H9 (cell line): Measurements from ENCODE around the gene FRAT1. TPM values are rescaled to one million over a fixed set of nuclear protein-coding genes. Genes with fewer than 3 reads are reported as not detected.

Experiments used
- DNase-seq: peaks from one replicate; pipeline ENCODE4 v3.0.0-alpha.2; 2017
- H2AFZ ChIP-seq: one replicate; pipeline ENCODE4 v1.6.1; 2013; ENCODE audit warnings: mild to moderate bottlenecking, low read length, control low read depth, moderate library complexity
- H2AK5ac ChIP-seq: 2 replicates; pipeline ENCODE4 v1.6.1; 2013; ENCODE audit warnings: low read length, control low read depth, mixed read lengths; ENCODE audit not compliant: insufficient read length
- H2BK120ac ChIP-seq: one replicate; pipeline ENCODE4 v1.6.1; 2013; ENCODE audit warnings: low read depth, mild to moderate bottlenecking, low read length, control low read depth, inconsistent platforms; ENCODE audit not compliant: poor library complexity, severe bottlenecking
- H2BK12ac ChIP-seq: 2 replicates; pipeline ENCODE4 v1.6.1; 2013; ENCODE audit warnings: low read length, control low read depth, mixed read lengths, low read depth; ENCODE audit not compliant: insufficient read length
- H2BK15ac ChIP-seq: 2 replicates; pipeline ENCODE4 v1.6.1; 2013; ENCODE audit warnings: low read depth, low read length, control low read depth
- H2BK20ac ChIP-seq: one replicate; pipeline ENCODE4 v1.6.1; 2013; ENCODE audit warnings: low read depth, mild to moderate bottlenecking, low read length, control low read depth, inconsistent platforms; ENCODE audit not compliant: poor library complexity, severe bottlenecking
- H2BK5ac ChIP-seq: 2 replicates; pipeline ENCODE4 v1.6.1; 2013; ENCODE audit warnings: low read length, control low read depth, mixed read lengths; ENCODE audit not compliant: insufficient read length
- H3K14ac ChIP-seq: 2 replicates; pipeline ENCODE4 v1.6.1; 2013; ENCODE audit warnings: low read length, control low read depth; ENCODE audit not compliant: insufficient read depth
- H3K18ac ChIP-seq: 2 replicates; pipeline ENCODE4 v1.6.1; 2013; ENCODE audit warnings: low read depth, mild to moderate bottlenecking, mixed read lengths, low read length, control low read depth; ENCODE audit not compliant: insufficient read length
- H3K23ac ChIP-seq: 2 replicates; pipeline ENCODE4 v1.6.1; 2013; ENCODE audit warnings: low read length, control low read depth, mixed read lengths, low read depth; ENCODE audit not compliant: insufficient read length
- H3K23me2 ChIP-seq: 2 replicates; pipeline ENCODE4 v1.6.1; 2013; ENCODE audit warnings: low read depth, mild to moderate bottlenecking, mixed read lengths, low read length, control low read depth; ENCODE audit not compliant: insufficient read length, poor library complexity, severe bottlenecking
- H3K27ac ChIP-seq: 2 replicates; pipeline ENCODE4 v1.5.1; 2013; ENCODE audit warnings: low read length, control low read depth, mixed read lengths, low read depth; ENCODE audit not compliant: insufficient read length
- H3K27me3 ChIP-seq: 2 replicates; pipeline ENCODE4 v1.6.1; 2013; ENCODE audit warnings: low read length, control low read depth, inconsistent platforms; ENCODE audit not compliant: insufficient read depth
- H3K4ac ChIP-seq: 2 replicates; pipeline ENCODE4 v1.6.1; 2013; ENCODE audit warnings: low read depth, mild to moderate bottlenecking, control low read depth, inconsistent platforms, low read length, moderate library complexity
- H3K4me1 ChIP-seq: 2 replicates; pipeline ENCODE4 v1.6.1; 2013; ENCODE audit warnings: low read length, control low read depth, inconsistent platforms; ENCODE audit not compliant: insufficient read depth
- H3K4me2 ChIP-seq: 2 replicates; pipeline ENCODE4 v1.6.1; 2013; ENCODE audit warnings: low read length, control low read depth, mixed read lengths; ENCODE audit not compliant: insufficient read length, insufficient read depth
- H3K56ac ChIP-seq: 2 replicates; pipeline ENCODE4 v1.6.1; 2013; ENCODE audit warnings: low read depth, mild to moderate bottlenecking, mixed read lengths, low read length, control low read depth; ENCODE audit not compliant: insufficient read length
- H3K79me1 ChIP-seq: 2 replicates; pipeline ENCODE4 v1.6.1; 2013; ENCODE audit warnings: low read depth, mild to moderate bottlenecking, moderate library complexity, low read length, control low read depth, inconsistent platforms; ENCODE audit not compliant: insufficient read depth, poor library complexity, severe bottlenecking
- H3K79me2 ChIP-seq: 2 replicates; pipeline ENCODE4 v1.6.1; 2013; ENCODE audit warnings: low read length, control low read depth, inconsistent platforms; ENCODE audit not compliant: insufficient read depth
- H3K9ac ChIP-seq: 2 replicates; pipeline ENCODE4 v1.6.1; 2013; ENCODE audit warnings: low read length, control low read depth, mixed read lengths; ENCODE audit not compliant: insufficient read length; ENCODE audit errors: extremely low read depth
- H3K9me3 ChIP-seq: one replicate; pipeline ENCODE4 v1.6.1; 2013; ENCODE audit warnings: low read depth, low read length, inconsistent platforms; ENCODE audit not compliant: control insufficient read depth
- H3T11ph ChIP-seq: one replicate; pipeline ENCODE4 v1.6.1; 2013; ENCODE audit warnings: mild to moderate bottlenecking, low read length, control low read depth, inconsistent platforms
- H4K20me1 ChIP-seq: one replicate; pipeline ENCODE4 v1.6.1; 2013; ENCODE audit not compliant: control insufficient read depth, insufficient read length, insufficient read depth
- H4K5ac ChIP-seq: 2 replicates; pipeline ENCODE4 v1.6.1; 2013; ENCODE audit warnings: low read depth, mild to moderate bottlenecking, mixed read lengths, low read length, control low read depth; ENCODE audit not compliant: insufficient read length
- H4K8ac ChIP-seq: replicated peaks from 2 replicates; pipeline ENCODE4 v1.6.1; 2013; ENCODE audit warnings: low read length, control low read depth, mixed read lengths, low read depth; ENCODE audit not compliant: insufficient read length
- H4K91ac ChIP-seq: 2 replicates; pipeline ENCODE4 v1.6.1; 2013; ENCODE audit warnings: low read depth, mild to moderate bottlenecking, moderate library complexity, mixed read lengths, low read length, control low read depth; ENCODE audit not compliant: insufficient read length
- H3K27ac Mint-ChIP-seq, 3 experiments: 2 replicates in 2 of 3; 3 replicates in 1 of 3; pipeline ENCODE4 v1.8.0; 2020 to 2021; ENCODE audit warnings: mixed read lengths in 3 of 3, mild to moderate bottlenecking in 1 of 3, moderate library complexity in 1 of 3
- H3K27me3 Mint-ChIP-seq: 2 replicates; pipeline ENCODE4 v1.8.0; 2021; ENCODE audit warnings: low read depth, mild to moderate bottlenecking, moderate library complexity, mixed read lengths
- H3K36me3 Mint-ChIP-seq, 3 experiments: 2 replicates in 2 of 3; 3 replicates in 1 of 3; pipeline ENCODE4 v1.8.0; 2020 to 2021; ENCODE audit warnings: low read depth in 3 of 3, mixed read lengths in 3 of 3; ENCODE audit not compliant: insufficient read depth in 1 of 3
- H3K4me1 Mint-ChIP-seq, 2 experiments: 2 replicates each; pipeline ENCODE4 v1.8.0; 2020; ENCODE audit warnings: mixed read lengths in 2 of 2
- H3K4me3 Mint-ChIP-seq, 2 experiments: 2 replicates in 1 of 2; 3 replicates in 1 of 2; pipeline ENCODE4 v1.8.0; 2020 to 2021; ENCODE audit warnings: mild to moderate bottlenecking in 2 of 2, mixed read lengths in 2 of 2, moderate library complexity in 1 of 2
- H3K9me3 Mint-ChIP-seq, 2 experiments: 2 replicates in 1 of 2; 3 replicates in 1 of 2; pipeline ENCODE4 v1.8.0; 2020; ENCODE audit warnings: mild to moderate bottlenecking in 2 of 2, mixed read lengths in 2 of 2, moderate library complexity in 1 of 2
- WGBS: extraction: QIAGEN DNeasy Blood & Tissue Kit; methylation state at CpG from one replicate; pipeline ENCODE4 v1.1.7; 2013; ENCODE audit warnings: missing lambda C conversion rate, low lambda C conversion rate, mixed read lengths; ENCODE audit not compliant: insufficient read length; ENCODE audit errors: extremely low coverage; 5-methylcytosine and 5-hydroxymethylcytosine counted together
- total RNA-seq: library from RNA; stranded (reverse); gene quantifications from 2 replicates; pipeline ENCODE4 v1.2.1, GENCODE V29; 2021
- TF ChIP-seq, protein P1 (sequence below): fragments of 200-600 bp; sonication (generic); conservative IDR thresholded peaks from 3 replicates; pipeline ENCODE4 v1.8.0; 2021; ENCODE audit warnings: antibody characterized with exemption, mild to moderate bottlenecking

FRAT1 gene
- total RNA-seq, 1 experiment from 2014 or later: 7.3 TPM

DNA sequence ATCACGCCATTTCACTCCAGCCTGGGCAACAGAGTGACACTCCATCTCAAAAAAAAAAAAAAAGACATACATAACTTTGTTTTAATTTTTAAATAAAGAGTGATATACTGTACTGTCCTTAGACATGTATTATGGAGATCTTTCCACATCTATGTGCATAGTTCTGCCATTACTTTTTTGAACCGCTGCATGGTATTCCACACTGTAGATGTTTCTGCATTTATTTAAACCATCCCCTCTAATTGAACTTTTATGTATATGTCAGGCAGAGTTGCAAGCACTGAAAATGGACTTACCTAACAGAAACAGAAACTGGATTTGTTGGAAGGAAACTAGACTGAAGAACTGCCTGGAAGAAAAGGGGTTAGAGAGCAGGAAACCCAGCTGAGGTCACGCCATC, 18.1 kb upstream of the FRAT1 start:
- no peak overlapping the region for H3K23ac ChIP-seq
- no peaks in the 10 kb centered on the region for H3K79me2 ChIP-seq
- no peak overlapping the region for H2AFZ ChIP-seq
- no peaks in the 10 kb centered on the region for H4K20me1 ChIP-seq
- H3K14ac ChIP-seq: no peak overlapping the region
- no peak overlapping the region for H4K8ac ChIP-seq
- H2AK5ac ChIP-seq: no peak overlapping the region
- H3K27me3 Mint-ChIP-seq: no peaks in the 10 kb centered on the region; the same call in 1 of the 2 replicates
- no peak overlapping the region for H3K27ac ChIP-seq
- H2BK5ac ChIP-seq: no peak overlapping the region
- H3K9me3 ChIP-seq: no peaks in the 10 kb centered on the region
- H3K23me2 ChIP-seq: no peaks in the 10 kb centered on the region
- no peaks in the 10 kb centered on the region for H3K9me3 Mint-ChIP-seq
- no peak overlapping the region for H3K4me3 Mint-ChIP-seq
- H2BK120ac ChIP-seq: no peak overlapping the region
- no peak overlapping the region for H2BK15ac ChIP-seq
- H3K4me2 ChIP-seq: no peak overlapping the region
- no peak overlapping the region for H3T11ph ChIP-seq
- no peak overlapping the region for H2BK12ac ChIP-seq
- no peak overlapping the region for H3K56ac ChIP-seq
- TF ChIP-seq, protein P1, sequence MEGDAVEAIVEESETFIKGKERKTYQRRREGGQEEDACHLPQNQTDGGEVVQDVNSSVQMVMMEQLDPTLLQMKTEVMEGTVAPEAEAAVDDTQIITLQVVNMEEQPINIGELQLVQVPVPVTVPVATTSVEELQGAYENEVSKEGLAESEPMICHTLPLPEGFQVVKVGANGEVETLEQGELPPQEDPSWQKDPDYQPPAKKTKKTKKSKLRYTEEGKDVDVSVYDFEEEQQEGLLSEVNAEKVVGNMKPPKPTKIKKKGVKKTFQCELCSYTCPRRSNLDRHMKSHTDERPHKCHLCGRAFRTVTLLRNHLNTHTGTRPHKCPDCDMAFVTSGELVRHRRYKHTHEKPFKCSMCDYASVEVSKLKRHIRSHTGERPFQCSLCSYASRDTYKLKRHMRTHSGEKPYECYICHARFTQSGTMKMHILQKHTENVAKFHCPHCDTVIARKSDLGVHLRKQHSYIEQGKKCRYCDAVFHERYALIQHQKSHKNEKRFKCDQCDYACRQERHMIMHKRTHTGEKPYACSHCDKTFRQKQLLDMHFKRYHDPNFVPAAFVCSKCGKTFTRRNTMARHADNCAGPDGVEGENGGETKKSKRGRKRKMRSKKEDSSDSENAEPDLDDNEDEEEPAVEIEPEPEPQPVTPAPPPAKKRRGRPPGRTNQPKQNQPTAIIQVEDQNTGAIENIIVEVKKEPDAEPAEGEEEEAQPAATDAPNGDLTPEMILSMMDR: no peak
- no peak overlapping the region for H3K18ac ChIP-seq
- no CpG with 5 or more reads among the region's 3 CpGs for WGBS
- no peak overlapping the region for H4K5ac ChIP-seq
- H3K4me1 ChIP-seq: no peaks in the 10 kb centered on the region
- no peak overlapping the region for H3K9ac ChIP-seq
- no peak overlapping the region for H2BK20ac ChIP-seq
- no peak overlapping the region for H3K4ac ChIP-seq
- H3K27ac Mint-ChIP-seq: no peak overlapping the region
- H3K4me1 Mint-ChIP-seq: peaks cover 0 to 5% of the 10 kb centered on the region in 2 experiments; a peak in 1 of 4 replicates
- H3K36me3 Mint-ChIP-seq: no peaks in the 10 kb centered on the region
- H4K91ac ChIP-seq: no peak overlapping the region
- no peaks in the 10 kb centered on the region for H3K79me1 ChIP-seq
- H3K27me3 ChIP-seq: no peaks in the 10 kb centered on the region
- no peak for DNase-seq
